Activated naive CD4-positive, alpha-beta T cell treated with Interleukin-2 at 50 U/mL for 16 hours (primary cell): ENCODE results near the gene KCTD20.

Experiments
- DNase-seq: peaks from one replicate; pipeline ENCODE4 v3.0.0-alpha.2; 2020

KCTD20 gene

DNA sequence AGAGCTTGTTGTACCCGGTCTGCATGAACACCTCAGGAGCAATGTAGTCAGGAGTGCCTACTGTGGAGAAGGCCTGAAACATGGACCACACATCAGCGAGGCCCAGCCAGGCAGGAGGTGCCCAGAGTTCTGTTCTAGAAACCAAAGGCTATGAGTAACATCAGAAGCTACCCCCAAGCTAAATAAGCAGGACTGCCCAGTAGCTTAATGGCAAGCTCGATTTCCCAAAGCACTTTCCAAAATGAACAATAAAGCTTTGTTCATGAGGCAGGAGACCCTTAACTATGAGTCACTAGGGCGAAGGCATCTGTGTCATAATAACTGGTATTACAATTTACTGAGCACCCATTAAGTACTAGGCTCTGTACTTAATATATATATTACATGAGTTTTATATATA is 57.1 kb downstream of the KCTD20 start:
- DNase-seq: no peak

DNA sequence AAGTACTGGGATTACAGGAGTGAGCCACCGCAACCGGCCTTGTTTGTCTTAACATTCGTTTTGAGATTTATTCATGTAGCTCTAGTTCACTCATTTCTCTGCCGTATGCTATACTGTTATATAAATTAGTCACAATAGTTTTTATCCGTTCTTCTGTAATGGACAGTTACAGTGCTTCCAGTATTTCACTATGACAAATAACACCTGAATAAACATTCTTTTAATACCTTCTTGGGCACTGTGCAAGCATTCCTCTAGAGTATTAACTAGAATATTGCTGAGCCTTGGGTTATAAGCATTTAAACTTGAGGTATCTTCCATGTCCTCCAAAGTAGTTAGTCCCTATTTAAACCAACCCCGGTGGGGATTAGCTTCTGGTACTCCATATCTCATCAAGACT is 58.9 kb downstream of the KCTD20 start:
- no peak for DNase-seq

DNA sequence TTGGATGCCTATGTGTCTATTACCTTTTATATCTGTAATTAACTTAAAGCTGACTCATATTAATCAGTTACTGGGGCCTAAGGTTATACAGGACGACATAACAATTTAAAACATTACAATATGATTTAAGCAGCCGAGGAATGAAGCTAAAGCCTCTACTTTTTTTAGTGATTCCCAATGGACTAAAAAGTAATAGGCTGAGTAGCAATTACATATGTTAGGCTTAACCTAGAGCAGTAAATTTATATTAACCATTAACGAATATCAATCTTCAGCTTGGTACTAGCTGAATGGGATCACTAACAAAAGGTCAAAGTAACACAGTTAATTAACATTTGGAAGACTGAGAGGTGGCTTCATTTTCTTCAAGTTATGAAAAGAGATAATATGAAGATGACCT is 61.4 kb downstream of the KCTD20 start:
- DNase-seq: no peak

DNA sequence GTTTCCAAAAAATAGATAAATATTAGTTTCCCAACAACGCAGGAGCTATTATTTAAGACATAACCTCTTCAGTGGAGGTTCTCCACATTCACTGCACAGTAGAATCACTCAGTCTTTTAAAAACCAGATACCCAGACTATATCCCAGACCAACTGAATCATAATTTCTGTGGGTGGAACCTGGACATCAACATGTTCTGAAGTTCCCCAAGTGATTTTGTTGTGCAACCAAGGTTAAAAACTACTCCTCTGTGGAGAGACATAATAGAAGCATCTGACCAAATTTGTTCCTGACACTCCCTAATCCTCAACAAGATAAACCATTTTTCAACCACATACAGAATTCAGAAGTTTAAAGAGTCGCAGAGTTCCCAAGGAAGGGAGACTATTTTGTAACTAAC is 62.2 kb downstream of the KCTD20 start:
- no peak for DNase-seq

DNA sequence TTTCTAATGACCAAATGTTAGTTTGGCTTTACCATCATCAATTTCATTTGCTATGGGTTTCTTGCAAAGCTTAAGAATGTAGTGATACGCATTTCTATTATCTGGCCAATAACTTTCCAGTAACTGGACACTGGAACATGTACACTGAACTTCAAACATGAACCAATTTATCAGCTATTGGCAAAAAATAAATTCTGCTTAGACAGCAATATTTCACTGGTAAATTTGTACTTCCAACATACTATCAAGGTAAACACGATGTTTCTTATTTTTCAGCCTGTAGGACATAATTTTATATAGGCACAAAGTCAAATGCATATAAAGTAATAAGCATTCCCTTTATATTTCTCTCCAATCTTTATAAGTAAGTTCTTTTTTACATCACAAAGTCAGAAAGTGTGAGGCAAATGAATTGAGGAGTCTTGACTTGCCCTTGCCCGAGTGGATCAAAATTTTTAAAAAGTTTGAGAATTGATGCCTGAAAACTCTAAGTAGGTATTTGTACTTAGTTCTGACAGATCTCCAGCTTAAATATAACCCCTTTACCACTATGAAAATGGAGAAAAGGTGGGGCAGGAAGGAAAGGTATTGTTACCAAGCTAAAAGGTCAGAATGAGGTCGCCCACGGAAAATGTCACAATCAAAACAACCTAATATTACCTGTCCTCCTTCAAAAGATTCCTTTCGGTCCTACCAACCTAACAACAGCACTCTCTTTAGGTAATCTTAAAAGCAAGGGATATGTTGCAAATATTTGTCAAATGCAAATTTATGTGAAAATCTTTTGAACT is 63.1 kb downstream of the KCTD20 start:
- DNase-seq: no peak

DNA sequence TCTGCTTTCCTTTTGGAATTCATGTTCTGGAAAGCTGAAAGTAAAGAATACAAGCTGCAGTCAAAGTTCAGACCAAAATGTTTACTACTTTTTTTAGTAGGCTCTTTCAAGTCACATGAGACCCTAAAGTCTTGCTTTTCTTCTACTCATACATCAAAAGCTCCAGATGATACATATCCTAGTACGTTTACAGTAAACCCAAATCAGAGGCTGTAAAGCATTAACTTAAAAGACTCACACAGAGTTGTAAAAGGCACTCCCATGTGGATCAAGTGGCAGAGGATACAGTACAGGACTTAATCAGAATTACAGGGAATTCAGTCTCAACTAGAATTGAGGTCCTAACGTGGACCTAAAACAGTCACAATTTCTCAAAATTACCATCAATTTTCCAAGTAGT is 63.8 kb downstream of the KCTD20 start:
- no peak for DNase-seq

DNA sequence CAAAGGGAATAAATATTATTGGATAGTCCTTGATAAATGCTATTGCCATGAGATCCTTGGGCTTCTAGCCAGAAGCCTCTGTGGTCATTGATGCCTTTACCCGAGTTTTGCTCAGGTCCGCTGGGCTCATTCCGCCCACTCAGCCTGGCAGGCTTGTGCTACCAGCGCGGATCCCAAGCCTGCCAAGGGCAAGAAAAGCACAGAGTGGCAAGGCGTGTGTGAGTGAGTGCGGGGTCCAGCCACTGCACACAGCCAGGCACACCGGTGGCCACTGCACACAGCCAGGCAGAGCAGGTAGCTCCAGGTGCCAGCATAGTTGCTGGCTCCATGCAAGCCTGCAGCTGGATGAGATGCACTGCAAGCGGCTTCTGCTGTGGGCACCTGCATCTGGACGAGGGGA is 65.7 kb downstream of the KCTD20 start:
- DNase-seq: no peak

DNA sequence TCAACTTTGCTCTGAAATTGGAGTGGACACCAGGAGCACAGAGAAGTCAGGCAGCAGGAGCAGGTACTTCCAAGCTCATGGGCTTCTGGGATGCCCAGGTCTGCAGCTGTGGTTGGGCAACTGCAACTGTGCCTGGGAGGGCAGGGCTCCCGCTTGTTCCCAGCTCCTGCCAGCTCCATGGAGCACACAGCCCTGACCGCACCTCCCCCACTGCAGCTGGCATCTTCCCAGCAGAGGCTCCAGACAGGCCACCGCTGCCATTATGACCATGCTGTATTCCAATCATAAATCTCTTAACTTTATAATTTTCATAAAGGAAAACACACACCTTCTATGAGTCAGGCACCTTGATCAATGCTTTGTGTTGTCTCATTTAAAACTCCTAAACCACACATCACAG is 67.6 kb downstream of the KCTD20 start:
- no peak for DNase-seq

DNA sequence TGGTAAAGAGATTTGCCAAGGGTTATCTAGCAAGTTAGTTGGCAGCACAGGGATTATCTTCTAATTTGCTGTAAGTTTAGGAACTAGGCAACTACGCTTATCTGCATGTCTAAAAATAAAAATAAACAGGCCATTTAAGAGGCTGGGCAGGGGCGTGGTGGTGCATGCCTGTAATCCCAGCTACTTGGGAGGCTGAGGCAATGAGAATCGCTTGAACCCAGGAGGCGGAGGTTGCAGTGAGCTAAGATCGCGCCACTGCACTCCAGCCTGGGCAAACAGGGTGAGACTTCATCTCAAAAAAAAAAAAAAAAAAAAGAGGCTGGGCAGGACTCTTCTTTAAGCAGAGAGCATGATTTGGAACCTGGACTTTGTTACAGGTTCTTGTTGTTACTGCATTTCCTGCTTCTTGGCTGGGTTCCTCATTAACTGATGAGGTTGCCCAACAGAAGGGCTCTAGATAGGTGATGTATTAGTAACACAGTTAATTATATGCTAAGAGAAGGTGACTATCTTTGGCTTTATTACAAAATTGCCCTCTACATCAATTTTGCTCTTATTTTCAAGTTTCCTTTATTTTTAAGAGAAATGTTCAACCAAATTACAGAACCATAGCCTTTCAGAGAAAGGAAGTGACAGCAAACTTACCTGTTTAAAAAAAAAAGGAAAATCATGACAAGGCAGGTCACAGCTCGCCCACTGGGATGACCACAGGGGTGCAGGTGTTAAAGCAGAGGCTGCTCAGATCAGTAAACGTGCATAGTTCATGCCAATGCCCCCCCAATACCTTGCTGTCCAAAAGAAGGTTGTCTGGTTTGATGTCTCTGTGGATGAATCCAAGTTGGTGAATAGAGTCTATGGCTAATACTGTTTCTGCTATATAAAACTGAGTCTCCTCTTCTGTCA is 72.0 kb downstream of the KCTD20 start:
- DNase-seq: no peak

DNA sequence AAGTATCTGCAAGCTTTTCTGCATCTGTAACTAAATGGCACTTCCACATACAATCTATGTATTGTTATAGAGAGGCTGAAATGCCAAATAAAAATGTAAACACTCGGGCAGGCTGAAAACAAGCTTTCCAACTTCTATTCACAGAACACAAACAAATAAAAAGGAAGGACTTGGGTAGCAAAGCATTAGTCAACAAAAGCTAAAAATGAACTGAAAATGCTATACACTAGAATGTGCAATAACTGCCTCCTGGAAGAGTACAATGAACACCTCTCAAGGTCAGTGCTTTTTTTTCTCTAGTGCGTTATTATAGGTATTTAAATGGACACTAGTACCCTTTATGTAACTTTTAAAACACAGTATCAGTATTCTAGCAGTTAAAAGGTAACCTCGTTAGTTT is 73.0 kb downstream of the KCTD20 start:
- no peak for DNase-seq

DNA sequence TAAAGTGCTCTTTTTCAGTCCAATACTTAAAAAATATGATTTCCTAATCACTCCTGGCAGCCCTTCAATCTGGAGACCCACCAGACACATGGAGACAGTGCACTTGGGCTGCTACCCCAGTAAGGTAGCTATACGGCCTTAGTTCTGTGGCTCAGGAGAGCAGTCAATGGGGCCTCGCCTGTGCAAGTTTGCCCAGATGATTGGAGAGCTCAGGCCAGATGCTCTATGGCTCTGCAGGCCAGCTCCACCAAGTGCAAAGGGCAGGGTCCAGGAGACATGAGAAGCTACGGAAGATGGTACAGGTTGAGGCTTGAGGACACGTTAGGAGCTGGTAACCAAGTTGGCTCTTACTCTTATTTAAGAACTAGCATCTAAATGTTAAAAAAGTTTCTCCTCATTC is 73.8 kb downstream of the KCTD20 start:
- no peak for DNase-seq

DNA sequence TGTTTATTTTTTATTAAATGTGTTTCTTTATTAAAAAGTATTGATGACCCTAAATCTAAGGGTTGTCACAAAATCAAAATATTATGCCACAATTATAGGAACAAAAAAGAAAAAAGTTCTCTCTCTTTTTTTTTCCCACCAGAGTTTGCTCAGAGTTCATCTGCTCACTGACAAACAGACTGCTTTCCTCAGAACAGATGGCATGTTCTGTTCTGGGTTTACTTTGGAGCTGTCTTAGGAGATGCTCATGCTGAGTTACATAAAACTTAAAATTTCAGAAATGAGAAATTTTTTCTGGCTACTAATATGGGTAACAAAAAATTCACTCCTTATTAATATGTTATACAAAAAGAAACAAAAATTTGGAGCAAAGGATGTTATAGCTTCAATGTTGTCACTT is 74.2 kb downstream of the KCTD20 start:
- no peak for DNase-seq

DNA sequence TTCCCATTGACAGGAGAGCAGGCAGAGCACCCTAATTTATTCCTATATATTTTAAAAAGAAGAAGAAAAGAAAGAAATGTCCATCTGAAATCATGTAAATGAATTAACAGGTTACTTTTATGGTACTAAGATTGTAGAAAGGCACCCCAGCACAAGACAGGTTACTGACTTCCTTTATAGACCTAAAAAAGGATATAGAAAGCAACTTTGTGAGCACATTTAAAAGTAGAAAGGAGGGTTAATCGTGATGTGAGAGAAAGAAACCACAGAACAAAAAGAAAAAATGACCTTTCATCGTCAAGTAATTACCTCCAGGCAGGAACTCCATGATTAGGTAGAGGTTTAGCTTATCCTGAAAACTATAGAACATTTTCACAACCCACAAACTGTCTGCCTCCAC is 74.6 kb downstream of the KCTD20 start:
- DNase-seq: no peak

DNA sequence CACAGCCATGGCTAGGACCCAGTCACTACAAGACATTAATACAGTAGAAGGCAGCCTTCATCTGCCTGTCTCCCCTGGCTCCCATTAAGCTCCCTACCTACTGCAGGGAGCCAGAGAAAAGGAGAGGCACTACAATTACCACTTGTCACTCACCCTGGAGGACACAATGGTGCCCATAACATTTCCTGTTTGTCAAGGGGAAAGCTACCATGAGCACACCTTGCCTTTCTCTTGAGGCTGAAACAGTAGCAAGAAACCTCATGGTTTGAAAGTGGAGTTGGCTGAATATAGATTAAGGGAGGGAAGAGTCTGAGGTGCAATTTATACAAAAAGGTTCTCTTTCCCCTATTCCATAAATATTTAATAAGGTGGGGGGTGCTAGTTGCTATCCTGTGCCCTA is 76.6 kb downstream of the KCTD20 start:
- no peak for DNase-seq

DNA sequence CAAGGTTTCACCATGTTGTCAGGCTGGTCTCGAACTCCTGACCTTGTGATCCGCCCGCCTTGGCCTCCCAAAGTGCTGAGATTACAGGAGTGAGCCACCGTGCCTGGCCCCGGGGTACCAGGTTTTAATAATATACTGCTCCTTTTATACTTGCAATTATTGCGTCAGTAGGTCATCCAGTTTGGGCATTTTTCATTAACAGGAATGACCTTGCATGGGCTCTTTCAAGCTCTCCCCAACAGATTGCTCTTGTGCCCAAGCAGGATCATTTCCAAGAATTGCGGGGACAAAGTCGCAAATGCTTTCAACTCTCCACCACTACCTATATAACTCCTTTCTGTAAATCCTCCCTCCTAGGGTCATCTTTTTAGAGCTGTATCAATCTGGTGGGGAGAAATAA is 80.7 kb downstream of the KCTD20 start:
- DNase-seq: no peak

DNA sequence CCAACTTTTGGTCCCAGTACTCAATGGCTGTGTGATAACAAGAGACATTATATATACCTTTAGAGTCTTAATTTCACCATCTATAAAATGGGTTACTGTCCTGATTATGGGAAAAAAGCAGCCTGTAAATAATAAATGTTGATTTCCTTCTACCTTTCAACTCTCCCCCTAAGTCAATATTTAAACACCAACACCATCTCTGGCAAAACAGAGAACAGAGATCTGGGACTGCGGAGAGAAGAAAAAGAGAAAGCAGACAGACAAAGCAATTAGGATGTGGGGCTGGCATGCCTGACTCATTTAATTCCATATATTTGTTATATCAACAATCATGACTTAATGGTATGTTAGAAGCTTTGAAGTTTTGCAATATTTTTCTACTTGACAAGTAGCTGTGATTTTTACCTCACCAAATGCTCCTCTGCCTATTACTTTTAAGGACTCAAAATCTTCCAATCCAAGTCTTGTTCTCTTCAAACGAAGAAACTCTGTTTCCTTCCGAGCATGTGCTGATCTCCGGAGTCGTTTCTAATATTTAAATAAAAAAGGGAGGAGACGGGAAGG is 81.2 kb downstream of the KCTD20 start:
- no peak for DNase-seq

DNA sequence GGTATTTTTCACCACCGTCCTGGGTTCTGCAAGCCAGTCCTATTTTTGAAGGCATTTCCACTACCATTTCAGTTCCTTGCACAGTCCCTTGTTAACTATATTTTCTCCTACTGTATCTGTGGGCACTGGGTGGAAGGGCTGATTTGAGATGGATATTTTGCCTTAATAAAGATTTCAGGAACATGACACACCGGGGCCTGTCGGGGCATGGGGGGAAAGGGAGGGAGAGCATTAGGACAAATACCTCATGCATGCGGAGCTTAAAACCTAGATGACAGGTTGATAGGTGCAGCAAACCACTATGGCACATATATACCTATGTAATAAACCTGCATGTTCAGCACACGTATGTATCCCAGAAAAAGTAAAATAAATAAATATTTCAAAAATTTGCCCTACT is 82.1 kb downstream of the KCTD20 start:
- no peak for DNase-seq

DNA sequence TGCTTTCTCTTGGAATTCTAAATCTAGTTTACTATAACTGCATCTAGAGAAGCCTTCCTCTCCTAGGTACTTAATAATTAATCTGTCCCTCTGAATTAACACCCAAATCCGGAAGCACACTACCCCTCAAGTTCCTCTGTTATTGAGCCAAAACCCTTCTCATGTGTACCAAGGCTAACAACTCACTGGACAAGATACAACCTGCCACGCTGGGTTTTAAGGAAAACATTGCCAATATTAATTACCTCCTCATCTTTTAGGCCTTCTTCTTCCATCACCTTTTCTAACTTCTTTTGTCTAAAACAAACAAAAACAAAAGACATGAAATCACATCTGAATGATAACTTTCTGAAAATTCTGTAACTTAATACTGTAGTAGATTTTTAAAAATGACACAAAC is 82.5 kb downstream of the KCTD20 start:
- no peak for DNase-seq

DNA sequence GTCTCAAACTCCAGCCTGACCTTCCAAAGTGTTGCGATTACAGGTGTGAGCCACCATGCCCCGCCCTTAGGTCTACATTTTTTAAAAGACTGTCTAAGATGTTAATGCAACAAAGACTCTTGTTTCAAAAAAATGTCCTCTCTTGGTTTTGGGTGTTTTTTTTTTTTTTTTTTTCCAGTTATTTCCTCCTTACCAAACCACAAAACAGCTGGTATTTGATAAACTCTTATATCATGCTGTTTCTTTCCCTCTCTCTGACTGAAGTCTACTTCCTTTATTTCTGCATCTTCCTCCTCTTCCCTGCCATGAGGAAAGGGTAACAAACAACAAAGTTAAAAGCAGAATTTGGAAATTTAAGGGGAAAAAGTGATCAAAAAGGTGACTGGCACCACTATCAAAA is 83.3 kb downstream of the KCTD20 start:
- DNase-seq: no peak

DNA sequence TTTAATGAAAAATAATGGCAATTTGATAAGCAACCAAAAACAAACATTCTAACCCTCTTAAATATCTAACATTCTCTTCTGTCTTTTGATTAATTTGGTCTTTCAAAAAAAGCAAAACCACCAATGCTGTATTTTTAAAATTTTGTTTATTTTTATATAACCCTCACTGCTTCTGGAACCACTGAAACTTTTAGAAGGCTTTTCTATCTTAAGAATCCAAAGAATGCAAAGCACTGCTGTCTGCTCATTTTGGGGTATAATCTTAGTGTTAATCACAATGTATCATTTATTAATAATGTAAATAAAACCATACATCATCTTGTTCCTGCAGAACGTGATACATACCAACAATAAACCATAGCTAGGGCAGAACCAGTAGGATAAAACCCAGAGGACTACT is 90.5 kb downstream of the KCTD20 start:
- no peak for DNase-seq

DNA sequence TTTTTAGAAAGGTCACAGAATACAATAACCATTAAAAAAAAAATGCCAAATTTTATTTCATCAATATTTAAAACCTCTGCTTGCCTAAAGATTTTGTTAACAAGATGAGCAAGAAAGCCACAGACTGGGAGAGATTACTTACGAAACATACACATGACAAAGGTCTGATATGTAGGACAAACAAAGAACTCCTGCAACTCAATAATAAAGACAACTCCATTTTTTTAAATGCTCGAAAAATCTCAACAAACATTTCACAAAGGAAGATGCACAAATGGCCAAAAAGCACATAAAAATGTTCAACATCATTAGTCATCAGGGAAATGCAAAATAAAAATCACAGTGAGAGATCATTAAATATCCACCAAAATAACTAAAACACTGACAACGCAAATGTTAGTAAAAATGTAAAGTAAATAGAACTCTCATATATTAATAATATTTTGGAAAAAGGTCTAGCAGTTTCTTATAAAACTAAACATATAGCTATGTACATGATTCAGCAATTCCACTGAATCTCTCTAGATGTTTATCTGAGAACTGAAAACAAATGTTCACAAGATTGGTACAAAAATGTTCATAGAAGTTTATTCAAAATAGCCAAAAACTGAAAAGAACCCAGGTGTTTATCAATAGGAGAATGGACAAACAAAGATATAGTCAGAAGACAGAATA is 94.2 kb downstream of the KCTD20 start:
- DNase-seq: no peak

DNA sequence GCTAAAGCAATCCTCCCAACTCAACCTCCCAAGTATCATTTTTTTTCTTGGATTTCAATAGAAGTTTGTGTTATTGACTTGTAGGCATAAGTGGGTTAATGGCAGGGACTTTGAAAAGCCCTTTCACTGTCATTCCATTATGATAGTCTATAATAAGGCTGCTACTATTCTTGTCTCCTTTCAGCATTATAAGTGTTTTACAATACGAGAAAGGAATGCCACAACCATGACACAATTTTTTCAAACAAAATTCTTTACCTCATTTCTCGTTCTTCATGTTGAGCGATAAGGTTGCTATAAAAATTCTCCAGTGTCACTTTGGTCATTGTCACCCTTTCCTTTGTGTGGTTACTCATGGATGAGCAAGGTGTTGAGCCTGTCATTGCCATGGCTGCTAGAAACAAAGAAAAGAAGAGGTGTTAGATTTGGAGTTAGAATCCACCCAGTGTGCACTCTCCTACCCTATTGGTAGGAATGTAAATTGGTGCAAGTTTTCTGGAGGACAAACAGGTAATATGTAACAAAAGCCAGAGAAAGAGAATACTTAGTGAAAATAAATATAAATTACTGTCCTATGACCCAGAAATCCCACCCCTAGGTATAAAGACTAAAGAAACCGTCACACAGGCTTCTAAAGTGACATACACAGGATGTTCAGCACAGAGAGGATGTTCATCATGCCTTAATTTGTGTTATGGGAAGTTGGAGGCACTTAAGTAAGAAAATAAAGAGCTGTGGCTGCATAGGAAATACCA is 97.2 kb downstream of the KCTD20 start:
- DNase-seq: no peak
